Stimulated activated CD4-positive, alpha-beta T cell treated with anti-CD3 and anti-CD28 coated beads, Interleukin-4, amount 100 ng/mL, for 4 hours (primary cell): ENCODE data around the gene CUL7.
"Not testable (repeated sequence)": the region's sequence is repeated elsewhere in the genome, so short reads cannot be mapped to it uniquely, and the experiment has no call there.

Experiments
- DNase-seq, 2 experiments: peaks; one replicate each; pipeline ENCODE4 v3.0.0-alpha.2; 2020

Gene CUL7

DNA sequence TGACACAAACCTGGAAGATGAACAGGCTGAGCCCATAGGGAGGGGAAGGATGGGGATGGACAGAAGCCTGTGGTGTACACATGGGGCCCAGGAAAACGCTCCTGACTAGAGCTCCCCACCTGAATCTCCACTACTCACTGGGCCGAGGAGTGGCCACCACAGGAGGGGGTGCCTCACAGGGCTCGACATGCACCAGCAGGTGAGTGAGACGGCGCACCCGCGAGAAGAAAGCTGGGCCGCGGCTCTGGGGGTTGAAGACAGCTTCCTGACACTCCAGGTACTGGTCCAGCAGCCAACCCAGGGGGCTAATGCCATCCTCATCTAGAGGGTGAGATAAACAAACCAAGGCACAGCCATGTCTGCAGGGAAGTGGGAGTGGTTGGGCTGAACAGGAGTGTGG is 10.3 kb downstream of the CUL7 start:
- DNase-seq, result no peak

DNA sequence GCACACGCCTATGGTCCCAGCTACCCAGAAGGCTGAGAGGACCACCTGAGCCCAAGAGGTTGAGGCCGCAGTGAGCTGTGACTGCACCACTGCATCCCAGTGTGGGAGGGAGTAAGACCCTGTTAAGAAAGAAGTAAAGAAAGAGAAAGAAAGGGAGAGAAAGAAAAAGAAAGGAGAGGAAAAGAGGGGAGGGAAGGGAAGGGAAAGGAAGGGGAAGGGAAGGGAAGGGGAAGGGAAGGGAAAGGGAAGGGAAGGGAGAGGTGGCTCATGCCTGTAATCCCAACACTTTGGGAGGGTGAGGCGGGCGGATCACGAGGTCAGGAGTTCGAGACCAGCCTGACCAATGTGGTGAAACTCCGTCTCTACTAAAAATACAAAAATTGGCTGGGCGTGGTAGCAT is 12.2 kb downstream of the CUL7 start:
- not testable (repeated sequence) for DNase-seq

DNA sequence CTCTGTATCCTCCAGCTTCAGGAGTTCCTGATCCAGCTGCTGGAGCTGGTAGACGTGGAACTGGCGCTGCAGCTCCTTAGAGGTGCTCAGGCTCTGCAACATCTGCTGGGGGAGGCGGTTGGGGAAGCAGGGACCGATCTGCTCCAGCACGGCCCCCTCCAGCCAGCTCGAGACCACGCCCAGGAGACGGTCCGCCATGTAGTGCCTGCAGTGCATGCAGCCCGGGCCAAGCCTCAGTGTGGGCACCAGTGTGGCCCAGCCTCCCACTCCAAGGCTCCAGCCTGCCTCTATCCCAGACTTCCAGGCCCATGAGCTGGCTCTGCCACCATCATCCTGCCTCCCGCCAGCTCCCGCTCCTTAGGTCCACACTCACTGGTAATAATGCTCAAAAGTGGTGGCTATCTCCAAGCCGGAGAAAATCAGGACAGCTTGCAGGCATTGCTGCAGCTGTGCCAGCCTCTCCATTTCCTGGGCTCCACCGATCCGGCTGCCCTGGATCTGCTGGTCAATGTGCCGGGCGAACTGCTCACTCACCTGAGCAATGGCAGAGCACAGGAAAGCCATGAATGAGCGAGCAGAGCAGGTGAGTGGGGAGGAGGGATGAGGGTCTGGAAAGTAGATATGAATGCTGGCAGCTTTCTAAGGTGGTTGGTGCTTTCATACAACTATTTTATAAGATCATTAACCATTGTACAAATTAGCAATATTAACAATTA is 13.0 kb downstream of the CUL7 start:
- DNase-seq, result no peak

DNA sequence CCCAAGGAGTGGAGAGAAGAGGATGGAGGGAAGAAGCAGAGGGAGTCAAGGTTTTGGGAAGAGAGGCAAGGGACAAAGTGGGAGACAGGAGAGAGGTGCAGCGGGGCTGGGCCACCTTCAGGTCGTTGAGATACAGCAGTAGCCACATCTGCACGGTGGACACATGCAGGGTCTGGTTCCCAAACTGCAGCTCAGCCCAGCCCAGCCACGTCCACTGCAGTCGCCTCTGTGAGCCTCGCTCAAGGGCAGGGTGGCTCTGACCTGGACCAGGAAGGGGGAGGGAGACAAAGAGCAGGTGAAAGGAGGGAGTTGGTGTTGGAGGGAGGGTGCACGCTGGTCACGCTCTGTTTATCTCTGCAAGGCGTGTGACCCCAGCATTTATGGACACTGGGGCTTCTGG is 14.9 kb downstream of the CUL7 start:
- no peak for DNase-seq

DNA sequence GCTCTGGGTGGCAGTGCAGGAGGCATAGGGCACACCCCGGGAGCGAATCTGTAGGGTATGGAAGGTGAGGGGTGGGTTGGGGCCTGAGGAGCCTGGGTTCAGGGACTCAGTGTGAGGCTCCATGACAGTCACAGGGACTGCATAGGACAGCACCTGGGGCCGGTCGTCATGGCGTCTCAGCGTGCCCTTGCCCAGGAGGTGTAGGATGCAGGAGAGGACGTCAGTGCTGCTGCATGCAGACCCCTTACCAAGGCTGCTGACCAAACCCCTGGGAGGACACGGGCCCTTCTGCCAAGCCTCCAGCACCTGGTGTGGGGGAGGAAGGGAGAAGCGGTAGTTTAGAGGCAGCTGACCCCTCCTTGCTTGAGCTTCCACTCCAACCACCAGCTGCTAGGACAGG is 15.9 kb downstream of the CUL7 start:
- DNase-seq, result no peak

DNA sequence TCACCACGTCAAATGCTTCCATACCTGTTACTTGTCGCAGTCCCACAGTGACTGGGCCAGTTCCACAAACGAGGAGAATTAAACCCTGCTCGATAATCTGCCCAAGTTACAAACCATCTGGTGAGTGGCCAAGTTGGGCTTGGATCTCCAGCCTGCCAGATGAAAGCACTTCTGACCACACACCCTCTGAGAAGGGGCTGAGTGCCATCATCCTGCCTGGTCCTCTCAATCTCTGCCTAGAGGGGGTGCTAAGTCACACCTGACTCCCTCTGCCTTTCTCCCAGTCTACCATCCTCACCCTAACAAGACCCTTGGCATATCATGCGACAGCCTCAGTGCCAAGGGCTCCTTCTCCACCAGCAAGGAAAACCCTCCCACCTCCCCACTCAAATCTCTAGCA is 16.5 kb downstream of the CUL7 start:
- no peak for DNase-seq

DNA sequence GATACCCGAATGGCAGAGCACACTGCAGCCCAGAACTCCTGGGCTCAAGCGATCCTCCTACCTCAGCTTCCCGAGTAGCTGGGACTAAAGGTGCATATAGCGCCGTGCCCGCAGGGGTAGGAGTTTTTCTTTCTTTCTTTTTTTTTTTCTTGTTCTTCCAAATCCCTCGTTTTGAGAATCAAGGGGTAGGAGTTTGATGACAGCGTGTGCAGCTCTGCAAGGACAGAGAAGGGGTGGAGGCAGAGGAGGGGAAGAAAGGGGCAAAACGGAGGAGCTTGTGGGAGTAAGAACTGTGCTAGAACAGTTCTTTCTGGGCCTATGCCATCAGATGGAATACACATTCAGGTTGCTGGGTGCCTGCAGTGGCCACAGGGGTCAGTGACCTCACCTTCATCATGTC is 16.9 kb downstream of the CUL7 start:
- DNase-seq, result no peak

DNA sequence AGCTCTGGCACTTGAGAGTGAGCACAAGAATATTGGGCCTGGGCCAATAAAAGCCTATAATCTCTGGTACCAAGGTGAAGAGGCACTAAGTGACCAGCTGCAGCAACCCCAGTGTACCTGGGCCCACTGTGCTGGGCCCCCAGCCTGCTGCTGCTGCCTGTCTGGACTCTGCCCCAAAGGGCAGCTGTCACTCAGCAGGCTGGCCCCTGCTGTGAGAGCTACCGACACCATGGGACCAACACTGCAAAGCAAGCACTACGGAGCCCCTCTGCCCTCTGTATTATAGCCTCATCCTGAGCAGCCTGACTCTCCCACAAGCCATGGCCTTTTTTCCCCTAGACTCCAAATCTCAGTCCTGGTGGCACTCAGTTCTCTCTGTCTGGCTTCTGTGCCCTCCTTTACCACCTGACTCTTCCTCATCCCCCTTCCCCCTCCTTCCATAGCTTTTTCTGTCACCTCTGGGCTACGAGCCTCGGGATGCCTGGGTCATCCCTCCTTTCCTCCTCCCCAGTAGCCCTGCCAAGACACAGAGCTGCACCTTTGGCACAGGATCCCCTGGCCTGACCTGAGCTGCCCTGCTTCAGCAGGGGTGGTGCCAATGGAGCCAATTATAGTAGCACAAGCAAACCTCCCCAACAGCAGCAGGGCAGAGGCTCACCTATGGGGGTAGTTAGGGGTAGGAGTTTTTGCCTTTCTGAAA is 18.0 kb downstream of the CUL7 start:
- no peak for DNase-seq

DNA sequence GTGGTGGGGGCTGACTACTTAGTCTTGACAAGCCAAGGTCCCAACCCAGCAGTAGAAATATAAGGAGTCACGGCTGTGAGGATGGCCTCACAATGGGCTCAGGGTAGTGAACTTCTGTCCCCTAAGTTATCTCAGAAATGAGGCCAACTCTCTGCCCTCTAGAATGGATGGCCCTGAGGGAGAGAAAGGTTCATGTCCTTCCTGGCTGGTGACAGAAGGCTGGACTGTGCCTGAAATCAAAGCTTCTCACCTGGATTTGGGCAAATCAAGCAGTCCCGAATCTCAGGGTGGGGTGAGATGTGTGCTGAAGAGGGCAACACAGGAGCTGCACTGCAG is 19.5 kb downstream of the CUL7 start:
- no peak for DNase-seq

DNA sequence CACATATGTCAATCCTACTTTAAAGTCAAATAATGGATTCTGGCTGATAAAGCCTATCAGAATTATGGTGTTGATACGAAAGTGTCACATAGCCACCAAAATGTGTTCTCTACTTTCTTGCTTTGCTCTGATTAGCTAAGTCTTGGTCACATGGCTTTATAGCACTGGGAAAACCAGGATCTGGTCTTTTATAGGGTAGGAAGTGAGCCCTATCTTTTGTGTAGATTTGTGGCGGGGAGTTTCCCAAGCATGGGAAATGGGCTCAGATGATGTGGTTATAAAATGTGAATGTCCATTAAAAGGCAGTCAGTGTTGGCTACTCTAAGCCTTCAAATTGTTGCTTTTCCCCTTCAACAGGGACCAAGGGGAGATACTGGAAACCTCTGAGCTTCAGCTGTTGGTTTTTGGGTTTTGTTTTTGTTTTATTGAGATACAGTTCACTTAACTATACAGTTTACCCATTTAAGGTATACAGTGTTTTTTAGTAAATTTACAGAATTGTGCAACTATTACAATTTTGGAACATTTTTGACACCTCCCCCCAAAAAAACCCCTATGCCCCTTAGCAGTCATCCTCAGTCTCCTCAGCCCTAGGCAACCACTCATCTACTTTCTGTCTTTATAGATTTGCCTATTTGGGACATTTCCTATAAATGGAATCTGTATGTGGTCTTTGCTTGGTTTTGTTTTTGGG is 20.0 kb downstream of the CUL7 start:
- no peak for DNase-seq

DNA sequence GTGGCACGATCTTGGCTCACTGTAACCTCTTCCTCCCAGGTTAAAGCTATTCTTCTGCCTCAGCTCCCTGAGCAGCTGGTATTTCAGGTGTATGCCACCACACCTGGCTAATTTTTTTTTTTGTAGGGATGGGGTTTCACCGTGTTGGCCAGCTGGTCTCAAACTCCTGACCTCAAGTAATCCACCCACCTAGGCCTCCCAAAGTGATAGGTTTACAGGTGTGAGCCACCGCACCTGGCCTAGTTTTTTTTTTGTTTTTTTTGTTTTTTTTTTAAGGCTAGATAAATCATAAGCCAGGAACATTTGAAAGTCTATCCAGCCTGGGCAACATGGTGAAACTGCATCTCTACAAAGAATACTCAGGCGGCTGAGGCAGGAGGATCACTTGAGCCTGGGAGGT is 21.3 kb downstream of the CUL7 start:
- DNase-seq, result no peak

DNA sequence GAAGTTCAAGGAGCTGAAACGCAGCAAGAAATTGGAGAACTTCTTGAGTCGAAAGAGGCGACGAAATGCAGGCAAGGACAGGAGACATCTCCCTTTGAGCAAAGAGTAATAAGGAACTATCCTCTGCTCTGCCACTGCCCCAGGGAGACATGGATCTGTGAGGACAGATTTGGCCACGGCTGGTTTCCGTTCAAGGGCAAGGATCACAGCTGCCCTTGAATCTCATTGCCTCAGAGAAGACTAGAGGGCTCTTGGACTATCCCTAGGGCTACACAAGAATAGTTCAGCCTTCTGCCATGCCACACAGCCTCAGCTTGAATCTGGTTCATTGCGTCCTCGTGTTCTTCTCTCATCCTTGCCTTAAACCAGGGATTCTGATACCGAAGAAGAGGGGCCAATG is 24.5 kb downstream of the CUL7 start:
- DNase-seq, result no peak

DNA sequence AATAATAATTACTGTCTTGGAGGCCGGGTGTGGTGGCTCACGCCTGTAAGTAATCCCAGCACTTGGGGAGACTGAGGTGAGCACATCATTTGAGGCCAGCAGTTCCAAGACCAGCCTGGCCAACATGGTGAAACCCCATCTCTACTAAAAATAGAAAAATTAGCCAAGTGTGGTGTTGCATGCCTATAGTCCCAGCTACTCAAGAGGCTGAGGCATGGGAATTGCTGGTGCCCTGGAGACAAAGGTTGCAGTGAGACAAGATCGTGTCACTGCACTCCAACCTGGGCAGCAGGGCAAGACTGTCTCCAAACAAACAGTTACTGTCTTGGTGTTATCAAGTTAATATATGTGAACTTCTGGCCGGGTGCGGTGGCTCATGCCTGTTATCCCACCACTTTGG is 27.3 kb downstream of the CUL7 start:
- DNase-seq, result no peak

DNA sequence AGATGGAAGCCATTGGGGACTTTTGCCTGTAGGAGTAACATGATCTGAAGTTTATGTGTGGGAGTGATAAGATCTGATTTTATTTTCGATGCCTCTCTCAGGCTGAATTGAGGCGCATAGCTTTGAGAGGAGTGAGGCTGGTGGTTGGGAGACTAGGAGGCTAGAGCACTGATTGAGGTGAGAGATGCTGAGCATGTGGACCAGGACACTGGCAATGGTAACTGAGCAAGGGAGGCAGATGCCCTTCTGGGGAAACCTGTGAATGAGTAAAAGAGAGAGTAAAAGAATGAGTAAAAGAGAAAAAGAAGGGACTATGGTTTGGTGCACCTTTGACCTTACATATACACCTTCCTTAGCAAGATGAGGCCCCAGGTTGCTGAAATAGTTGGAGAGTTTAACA is 29.2 kb downstream of the CUL7 start:
- no peak for DNase-seq

DNA sequence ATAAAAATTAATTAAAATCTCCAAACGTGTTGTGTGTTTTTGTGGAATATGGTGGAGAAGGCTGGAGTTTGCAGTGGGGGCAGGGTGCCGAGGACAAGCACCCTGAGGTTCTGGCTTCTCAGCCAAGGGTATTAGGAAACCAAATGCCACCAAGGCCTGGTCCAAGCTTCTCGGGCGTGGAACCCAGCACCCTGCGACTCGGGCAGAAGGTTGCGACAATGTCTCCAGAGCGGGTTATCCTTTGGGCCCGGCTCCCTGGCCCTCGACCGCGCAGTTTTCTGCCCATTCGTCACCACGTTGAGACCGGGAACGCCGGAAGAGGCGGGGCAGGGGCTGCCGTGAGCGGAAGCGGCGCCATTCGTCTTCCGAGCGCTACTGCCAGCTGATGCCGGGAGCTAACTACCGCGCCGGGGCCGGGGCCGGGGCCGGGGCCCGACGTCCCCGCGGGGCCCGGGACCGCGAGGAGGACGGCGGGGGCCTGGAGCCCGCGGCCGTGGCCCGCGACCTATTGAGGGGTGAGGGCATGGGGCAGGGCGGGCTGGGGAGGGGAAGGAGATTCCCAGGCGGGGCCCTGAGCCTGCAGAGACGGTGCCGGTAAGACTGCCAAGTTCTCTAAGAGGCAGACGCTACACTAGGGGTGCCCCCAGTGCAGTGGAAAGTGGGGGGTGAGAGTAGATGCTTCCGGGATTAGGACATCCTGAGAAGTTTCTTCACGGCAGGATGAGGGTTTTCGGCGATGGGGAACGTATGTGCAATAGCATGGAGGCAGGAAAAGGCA is 32.2 kb downstream of the CUL7 start, which contains the start of gene RRP36:
RRP36 (plus strand) TSS at position 354 of the 778 bp plus-strand sequence; CDS start at position 386, 32 bp downstream.
- DNase-seq, result peak; percentile 71 to 75

DNA sequence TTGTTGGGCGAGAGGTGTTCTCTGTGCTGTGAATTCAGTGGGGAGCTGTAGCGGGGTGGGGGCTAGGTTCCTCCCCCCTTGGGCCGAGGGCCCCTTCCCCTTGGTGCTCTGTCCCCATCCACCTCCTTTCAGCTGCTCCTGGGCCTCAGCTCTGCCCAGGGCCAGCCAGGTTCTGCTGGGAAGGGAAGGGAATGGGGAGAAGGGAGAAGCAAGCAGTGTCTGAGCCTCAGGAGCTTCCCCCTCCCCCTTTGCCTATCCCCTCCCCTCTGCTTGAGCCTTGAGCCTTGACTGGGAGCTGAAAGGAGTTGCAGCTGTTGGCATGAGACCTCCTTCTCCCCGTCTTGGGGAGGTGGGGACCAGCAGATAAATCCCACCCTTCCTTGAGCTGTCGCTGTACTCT is 32.8 kb downstream of the CUL7 start:
- no peak for DNase-seq

DNA sequence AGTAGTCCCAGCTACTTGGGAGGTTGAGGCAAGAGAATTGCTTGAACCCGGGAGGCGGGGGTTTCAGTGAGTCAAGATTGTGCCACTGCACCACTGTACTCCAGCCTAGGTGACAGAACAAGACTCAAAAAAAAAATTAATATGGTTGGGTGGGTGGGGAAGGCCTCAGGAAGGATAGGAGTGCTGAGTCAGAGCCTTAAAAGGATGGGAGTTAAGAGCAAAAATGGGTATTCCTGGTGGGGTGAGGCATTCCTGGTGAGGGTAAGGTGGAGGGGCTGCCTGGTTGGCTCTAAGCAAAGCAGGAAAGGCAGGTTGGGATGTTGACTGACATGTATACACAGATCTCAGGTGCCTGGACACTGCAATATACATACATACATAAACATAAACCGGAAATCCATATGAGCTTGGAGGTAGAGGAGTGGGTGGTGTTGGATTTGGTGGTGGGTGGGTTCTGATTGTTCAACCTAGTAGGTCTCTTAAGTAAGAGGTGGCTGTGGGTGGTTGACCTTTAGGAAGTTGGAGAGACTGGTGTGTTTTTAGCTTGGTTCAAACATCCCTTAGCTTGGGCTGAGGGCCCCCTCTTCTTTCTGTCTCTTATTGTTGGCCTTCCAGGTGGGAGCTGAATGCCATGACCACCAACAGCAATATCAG is 33.5 kb downstream of the CUL7 start:
- DNase-seq, result no peak

DNA sequence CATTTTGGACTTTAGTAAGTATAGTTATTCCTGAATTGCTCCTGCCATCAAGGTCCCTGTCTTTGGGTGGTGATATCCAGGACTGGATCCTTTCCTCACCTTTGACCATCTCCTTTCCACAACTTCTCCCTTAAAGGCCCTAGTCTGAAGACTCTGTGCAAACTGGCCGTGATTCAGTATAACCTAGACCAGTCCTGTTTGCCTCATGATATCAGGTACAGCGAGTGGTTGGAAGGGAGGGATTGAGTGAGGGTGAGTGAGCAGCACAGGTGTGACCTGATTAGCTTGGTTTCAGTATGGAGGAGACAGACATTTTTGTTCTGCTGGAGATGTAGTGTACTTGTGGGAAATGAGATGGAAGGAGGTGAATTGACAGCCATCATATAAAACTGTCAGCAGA is 34.5 kb downstream of the CUL7 start:
- DNase-seq, result no peak

DNA sequence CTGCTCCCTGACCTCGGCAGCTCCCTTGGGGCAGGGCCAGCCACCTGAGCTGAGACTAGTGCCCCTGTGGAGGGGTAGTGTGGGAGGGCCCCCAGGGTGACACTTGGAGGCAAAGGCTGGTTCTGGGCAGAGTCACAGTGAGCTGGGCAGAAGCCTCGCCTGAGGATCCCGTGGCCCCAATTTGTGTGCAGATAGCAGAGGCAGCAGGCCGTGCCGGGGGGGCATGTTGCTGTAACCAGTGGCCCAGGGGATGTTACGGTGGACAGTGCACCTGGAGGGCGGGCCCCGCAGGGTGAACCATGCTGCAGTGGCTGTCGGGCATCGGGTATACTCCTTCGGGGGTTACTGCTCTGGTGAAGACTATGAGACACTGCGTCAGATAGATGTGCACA is 36.7 kb downstream of the CUL7 start:
- DNase-seq, result no peak

DNA sequence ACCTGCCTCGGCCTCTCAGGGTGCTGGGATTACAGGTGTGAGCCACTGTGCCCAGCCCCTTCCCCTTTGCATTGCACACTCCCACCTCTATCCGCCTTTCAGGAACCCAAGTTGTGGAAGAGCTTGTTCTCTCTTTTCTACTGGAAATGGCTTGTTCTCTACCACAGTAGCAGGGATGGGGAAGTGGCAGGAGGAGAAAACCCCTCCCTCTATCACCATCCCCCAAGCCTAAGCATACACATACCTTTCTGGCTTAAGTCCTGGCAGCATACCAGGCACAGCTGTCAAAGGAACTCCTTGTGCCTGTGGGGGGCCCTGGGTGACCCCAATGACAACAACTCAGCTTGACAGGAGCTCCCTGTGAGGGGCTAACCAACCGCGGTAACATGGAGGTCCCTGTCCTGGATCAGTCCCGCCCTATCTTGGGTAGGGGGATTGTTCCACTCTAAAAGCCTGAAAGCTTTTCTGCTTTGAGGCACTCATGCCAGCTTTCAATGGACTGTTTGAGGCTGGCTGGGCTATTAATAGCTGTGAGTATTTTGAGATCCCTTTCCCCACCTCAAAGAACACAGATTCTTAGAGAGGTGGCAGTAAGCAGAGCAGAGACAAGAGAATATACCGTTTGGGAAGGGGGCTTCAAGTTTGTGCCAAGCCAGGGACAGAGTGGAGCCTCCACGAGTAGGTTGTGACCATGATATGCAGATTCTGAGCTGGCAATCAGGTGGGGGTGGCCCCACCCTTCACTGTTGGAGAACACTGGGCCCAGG is 37.3 kb downstream of the CUL7 start:
- no peak for DNase-seq

DNA sequence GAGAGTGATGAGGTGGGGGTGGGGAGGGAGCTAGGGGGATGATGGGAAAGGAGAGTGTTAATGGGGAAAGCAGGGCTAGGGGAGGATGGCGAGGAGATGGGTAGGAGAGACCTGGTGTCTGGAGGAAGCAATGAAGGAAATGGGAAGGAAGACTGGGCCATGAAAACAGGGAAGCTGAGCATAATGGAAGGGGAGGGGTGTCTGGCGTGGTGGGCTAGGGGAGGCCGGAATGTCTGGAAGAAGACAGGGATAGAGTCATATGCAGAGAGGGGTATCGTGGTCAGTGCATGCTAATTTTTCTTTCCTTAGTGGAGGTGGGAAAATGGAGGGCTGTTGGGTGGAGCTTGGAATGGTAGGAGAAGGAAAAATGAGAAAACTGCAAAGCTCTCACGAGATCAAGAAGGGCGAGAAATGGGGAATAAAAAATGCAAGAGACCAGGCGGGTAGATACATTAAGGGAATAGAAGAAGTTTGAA is 39.2 kb downstream of the CUL7 start:
- DNase-seq, result no peak

DNA sequence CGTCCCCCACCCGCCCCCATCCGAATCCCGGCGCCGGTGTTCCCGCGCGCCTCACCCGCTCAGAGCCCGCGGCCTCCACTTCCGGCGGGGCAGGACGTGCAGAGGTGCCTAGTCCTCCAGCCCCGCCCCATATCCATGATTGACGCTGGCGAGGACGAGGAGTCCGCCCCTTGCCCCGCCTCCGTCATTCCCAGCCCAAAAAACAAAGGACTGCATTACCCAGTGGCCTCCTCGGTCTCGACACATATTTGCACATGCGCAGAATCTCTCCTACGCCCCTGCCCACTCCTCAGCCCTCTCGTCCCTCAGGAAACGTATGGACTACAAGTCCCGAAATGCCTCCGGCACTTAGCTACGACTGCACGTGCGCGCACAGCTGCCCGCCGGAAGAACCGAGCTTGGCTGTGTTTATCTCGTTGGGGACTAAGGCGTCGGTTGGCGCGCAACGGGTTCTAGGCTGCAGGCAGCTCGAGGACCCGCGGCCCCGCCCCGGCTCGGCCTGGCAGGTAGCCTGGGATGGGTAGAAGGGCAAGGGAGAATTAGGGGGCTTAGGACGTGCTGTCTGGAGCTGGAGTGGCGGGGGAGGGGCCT is 39.7 kb downstream of the CUL7 start, which contains the start of the genes KLHDC3 and MEA1:
KLHDC3 (plus strand) TSS at position 407 of the 591 bp plus-strand sequence. CDS start 2,944 bp downstream, outside the sequence.
MEA1 (minus strand) TSS at position 104 of the 591 bp plus-strand sequence. CDS start 133 bp downstream, outside the sequence.
- DNase-seq, result peak; percentile 96 to 99
